Stimulated activated naive B cell treated with anti-CD40 and anti-IgM and Interleukin-4, amounts not matched to agents 10 μg/mL and 1 μg/mL and 100 μg/mL, for 72 hours (primary cell): Measurements from ENCODE around the gene TMEM191B.
A peak's percentile ranks its signal among the peaks of the same experiment; 100 is the strongest.
"Not testable (repeated sequence)": the region's sequence is repeated elsewhere in the genome, so short reads cannot be mapped to it uniquely, and the experiment has no call there.

Experiments
- ATAC-seq, 2 donors: fragments of 150-1000 bp; cut with Tn5 transposase; replicated peaks; 2 replicates each; pipeline ENCODE4 v1.10.0; 2021; ENCODE audit warnings: moderate library complexity in 1 of 2
- DNase-seq: peaks from one replicate; pipeline ENCODE4 v3.0.0; 2021
- H3K27ac Mint-ChIP-seq: one replicate; pipeline ENCODE4 v1.8.0; 2022; ENCODE audit warnings: mild to moderate bottlenecking, mixed read lengths
- H3K27me3 Mint-ChIP-seq, 2 donors: one replicate each; pipeline ENCODE4 v1.8.0; 2022; ENCODE audit warnings: mixed read lengths in 2 of 2
- H3K36me3 Mint-ChIP-seq, 2 donors: one replicate each; pipeline ENCODE4 v1.8.0; 2022; ENCODE audit warnings: mixed read lengths in 2 of 2, mild to moderate bottlenecking in 1 of 2
- H3K4me1 Mint-ChIP-seq, 2 donors: one replicate each; pipeline ENCODE4 v1.8.0; 2022; ENCODE audit warnings: mixed read lengths in 2 of 2, mild to moderate bottlenecking in 1 of 2
- H3K4me3 Mint-ChIP-seq, 2 donors: one replicate each; pipeline ENCODE4 v1.8.0; 2022; ENCODE audit warnings: mild to moderate bottlenecking in 2 of 2, mixed read lengths in 2 of 2, moderate library complexity in 1 of 2
- H3K9me3 Mint-ChIP-seq, 2 donors: one replicate each; pipeline ENCODE4 v1.8.0; 2022; ENCODE audit warnings: mixed read lengths in 2 of 2, mild to moderate bottlenecking in 1 of 2

The TMEM191B gene

DNA sequence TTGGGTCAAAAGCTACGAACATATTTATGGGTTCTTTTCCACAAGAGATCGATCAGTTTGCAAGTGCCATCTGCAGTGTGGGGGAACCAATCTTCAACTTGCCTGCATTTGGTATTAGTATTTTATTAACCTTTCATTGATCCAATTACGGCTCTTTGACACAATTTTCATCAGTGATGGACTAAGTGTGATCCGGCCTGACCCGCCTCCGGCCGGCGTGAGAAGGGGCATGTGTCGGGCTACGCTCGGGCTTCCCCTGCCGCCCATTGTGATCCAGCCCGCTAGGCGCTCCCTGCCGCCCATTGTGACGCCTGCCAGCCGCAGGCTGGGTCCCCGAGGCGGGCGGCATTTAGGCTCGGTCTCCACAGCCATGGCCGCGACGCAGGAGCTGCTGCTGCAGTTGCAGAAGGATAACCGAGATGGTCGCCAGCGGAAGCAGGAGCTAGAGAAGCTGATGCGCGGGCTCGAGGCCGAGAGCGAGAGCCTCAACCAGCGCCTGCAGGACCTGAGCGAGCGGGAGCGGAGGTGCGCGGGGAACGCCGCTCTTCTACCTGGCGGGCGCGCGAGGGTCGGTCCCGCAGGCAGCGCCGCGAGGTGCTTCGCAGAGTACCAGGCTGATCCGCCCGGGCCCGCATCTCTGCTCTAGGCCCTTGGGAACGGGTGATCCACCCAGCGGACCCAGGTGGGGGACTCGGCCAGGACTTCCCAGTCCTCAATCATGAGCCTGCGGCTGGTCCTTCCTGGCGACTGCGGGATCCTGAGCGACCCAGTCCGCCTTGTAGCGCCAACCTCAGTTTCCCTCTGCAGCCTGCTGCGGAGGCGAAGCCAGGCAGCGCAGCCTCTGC lies at the start of gene TMEM191B:
TMEM191B (plus strand) TSS at position 51 of the 845 bp plus-strand sequence; CDS start at position 230, 179 bp downstream.
- peak within 1 kb of the TSS in 1 of 2 donors; percentile 72 for H3K4me3 Mint-ChIP-seq
- H3K9me3 Mint-ChIP-seq, H3K4me1 Mint-ChIP-seq, H3K36me3 Mint-ChIP-seq, H3K27me3 Mint-ChIP-seq, H3K27ac Mint-ChIP-seq, DNase-seq: not testable (repeated sequence)
- ATAC-seq, result peak; percentile 21 to 33

DNA sequence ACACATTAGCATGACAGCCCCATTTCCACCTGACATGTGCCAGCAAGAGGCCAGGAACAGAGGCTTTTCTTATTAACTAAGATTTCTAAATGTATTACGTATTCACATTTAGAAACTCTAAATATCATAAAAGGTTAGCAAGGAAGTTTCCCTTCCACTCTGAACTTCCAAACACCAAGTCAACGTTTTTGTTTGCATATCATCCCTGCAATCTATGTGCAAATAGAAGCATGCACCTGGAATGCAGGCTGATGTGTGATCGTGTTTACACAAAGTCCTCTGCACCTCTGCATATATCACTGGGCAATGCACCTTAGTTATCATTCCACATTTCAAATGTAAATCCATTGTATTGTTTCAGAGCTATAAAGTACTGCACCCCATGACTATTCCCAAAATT lies 31.4 kb upstream of the TMEM191B start:
- H3K27ac Mint-ChIP-seq, H3K36me3 Mint-ChIP-seq, DNase-seq, H3K9me3 Mint-ChIP-seq, H3K4me1 Mint-ChIP-seq, H3K4me3 Mint-ChIP-seq, ATAC-seq, H3K27me3 Mint-ChIP-seq: not testable (repeated sequence)

DNA sequence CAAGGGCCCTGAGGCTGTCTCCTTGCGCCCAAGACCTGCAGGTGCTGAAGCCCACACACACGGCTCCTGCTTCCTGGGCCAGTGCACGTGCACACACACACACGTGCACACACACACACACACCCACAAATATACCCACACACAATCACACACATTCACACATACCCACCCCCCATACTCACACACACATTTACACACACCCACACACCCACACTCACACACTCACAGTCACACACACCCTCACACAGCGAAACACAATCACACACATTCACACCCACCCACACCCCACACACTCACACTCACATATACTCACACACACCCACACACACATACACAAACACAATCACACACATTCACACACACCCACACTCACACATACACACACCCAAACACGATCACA lies 16.3 kb upstream of the TMEM191B start:
- H3K9me3 Mint-ChIP-seq, H3K36me3 Mint-ChIP-seq, DNase-seq, H3K4me1 Mint-ChIP-seq, H3K27ac Mint-ChIP-seq, H3K4me3 Mint-ChIP-seq, ATAC-seq, H3K27me3 Mint-ChIP-seq: not testable (repeated sequence)

DNA sequence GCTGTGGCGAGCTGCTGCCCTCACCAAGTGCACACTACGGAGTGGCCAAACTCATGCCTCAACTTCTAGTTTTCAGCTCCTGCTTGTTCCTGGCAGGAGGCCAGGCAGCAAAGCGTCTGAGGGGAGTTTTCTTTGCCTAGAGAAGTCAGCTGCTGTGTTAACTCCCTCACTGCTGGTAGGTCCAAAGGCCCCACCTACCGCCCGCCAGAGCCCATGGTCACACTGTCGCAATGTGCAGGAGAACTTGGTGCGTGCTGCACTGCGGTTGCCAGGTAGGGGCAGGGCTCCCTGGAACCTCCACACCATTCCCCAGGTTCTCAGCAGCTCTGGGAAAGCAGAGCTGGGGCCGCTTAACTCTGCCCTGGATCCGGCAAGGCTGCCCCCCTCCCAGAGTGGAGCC lies 15.2 kb upstream of the TMEM191B start:
- H3K27ac Mint-ChIP-seq, DNase-seq, H3K36me3 Mint-ChIP-seq, H3K4me3 Mint-ChIP-seq, ATAC-seq, H3K27me3 Mint-ChIP-seq, H3K4me1 Mint-ChIP-seq, H3K9me3 Mint-ChIP-seq: not testable (repeated sequence)

DNA sequence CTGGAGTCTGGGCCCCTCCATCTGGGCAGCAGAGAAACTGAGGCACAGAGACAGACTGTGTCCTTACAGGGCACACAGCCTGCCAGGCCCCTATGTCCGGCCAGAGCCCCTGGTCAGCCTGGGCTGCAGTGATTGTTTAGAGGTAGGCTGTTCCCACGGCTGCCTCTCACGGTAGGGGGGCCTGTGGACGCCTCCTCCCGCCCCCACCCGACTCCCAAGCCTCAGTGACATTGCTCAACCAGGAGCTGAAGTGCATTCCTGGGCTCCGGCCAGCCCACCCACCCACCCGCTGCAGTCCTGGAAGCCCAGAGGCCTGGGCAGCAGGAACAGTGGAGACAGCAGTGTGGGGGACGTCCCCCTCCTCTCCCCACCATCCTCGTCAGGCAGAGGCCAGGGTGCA lies 14.1 kb upstream of the TMEM191B start:
- H3K9me3 Mint-ChIP-seq, result not testable (repeated sequence)

DNA sequence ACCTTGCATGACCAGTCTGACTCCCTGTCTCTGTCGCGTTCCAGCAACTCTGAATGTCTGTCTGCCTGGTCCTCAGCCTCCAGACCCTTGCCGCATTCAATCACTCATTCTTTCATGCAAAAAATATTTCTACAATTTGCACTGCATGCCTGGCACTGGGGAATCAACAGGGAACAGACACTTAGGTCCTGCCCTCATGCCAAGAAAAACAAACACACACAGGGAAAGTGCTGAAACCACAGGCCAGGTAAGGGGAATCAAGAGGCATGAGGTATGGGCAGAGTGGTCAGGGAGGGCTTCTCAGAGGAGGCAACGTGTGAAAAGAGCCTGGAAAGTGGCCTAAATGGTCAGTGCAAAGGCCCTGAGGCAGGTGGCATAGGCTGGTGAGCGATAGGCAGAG lies 9.5 kb upstream of the TMEM191B start, which contains the start of gene GGTLC3:
GGTLC3 (minus strand) TSS at position 101 of the 400 bp plus-strand sequence. CDS start 264 bp downstream, outside the sequence.
- not testable (repeated sequence) for ATAC-seq, H3K4me1 Mint-ChIP-seq, H3K36me3 Mint-ChIP-seq, H3K4me3 Mint-ChIP-seq, H3K27ac Mint-ChIP-seq, DNase-seq, H3K27me3 Mint-ChIP-seq, H3K9me3 Mint-ChIP-seq

More for the DNA sequence above, 14.1 kb upstream of the TMEM191B start:
- H3K27ac Mint-ChIP-seq, H3K4me3 Mint-ChIP-seq, H3K27me3 Mint-ChIP-seq, DNase-seq, ATAC-seq, H3K36me3 Mint-ChIP-seq, H3K4me1 Mint-ChIP-seq: not testable (repeated sequence)

DNA sequence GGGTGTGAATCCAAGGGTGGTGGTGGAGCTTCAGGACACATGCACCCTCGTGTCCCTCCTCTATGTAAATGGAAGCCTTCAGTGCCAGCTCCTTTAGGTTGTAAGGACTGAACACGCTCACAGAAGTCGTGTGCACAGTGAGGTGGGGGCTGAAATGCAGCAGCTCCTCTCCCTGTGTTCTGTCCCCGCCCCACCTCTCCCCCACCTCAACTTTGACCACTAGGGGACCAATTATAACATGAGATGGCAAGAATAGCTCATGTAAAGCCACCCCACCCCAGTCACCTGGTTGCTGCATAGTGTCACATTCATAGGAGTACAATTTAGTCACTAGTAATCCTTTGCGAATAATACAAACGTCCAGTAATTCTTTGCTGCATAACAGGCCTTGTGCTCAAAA lies 4.8 kb upstream of the TMEM191B start:
- not testable (repeated sequence) for H3K27ac Mint-ChIP-seq, H3K4me1 Mint-ChIP-seq, DNase-seq, H3K27me3 Mint-ChIP-seq, H3K4me3 Mint-ChIP-seq, H3K9me3 Mint-ChIP-seq, H3K36me3 Mint-ChIP-seq, ATAC-seq

DNA sequence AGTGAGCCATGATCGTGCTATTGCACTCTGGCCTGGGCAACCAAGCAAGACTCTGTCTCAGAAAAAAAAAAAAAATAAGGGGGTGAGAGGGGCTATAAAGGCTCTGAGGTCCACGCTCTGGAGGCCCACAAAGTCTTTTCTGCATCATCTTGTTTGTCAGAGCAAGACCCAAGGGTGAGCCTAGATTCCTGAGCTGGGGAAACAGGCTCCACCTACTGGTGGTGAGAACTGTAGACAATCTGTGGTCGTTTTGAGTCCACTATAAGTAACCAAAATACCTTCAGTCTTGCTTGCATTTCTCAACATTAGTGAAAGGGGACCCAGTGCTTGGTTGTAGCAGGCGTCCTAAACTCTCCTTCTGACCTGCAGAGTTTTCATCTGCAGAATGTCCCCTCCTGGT lies 4.3 kb upstream of the TMEM191B start:
- H3K36me3 Mint-ChIP-seq, DNase-seq, H3K9me3 Mint-ChIP-seq, H3K27ac Mint-ChIP-seq, H3K27me3 Mint-ChIP-seq, H3K4me3 Mint-ChIP-seq, H3K4me1 Mint-ChIP-seq: not testable (repeated sequence)
- peak in 1 of 2 donors; percentile 38 for ATAC-seq

DNA sequence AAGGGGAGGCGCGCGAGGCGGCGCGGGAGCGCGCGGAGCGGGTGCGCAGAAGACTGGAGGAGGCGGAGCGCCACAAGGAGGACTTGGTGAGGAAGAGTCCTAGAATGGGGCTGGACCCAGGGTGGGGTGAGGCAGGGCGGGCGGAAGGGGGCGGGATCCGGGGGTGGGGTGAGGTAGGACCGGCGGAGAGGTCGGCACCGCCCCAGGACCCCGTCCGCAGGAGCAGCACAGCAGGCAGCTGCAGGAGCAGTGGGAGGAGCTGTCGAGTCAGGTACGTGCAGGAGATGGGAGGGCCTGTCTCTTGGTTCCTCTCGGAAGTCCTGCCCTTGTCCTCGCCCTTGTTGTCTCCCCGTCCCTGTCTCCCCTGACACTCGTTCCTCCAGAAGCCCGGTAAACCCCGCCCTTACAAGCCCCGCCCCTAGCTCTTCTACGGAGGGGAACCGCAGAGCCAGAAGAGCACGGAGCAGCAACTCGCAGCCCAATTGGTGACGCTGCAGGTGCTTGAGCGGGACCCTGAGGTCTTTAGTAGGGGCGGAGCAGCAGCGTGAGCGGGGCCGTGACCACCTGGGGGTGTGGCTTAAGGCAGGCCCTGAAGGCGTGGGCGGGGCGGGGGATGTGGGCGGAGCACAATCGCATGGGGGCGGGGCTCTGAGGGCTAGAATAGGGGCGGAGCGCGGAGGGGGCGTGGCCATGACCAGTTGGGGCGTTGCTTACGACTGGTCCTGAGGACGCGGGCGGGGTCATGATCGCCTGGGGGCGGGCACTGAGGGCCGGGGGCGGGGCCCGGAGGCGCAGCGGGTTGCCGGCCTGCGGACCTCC lies 1.2 kb downstream of the TMEM191B start:
- not testable (repeated sequence) for H3K4me1 Mint-ChIP-seq, H3K9me3 Mint-ChIP-seq, H3K27me3 Mint-ChIP-seq, H3K36me3 Mint-ChIP-seq, H3K27ac Mint-ChIP-seq
- DNase-seq, result peak; percentile 69
- H3K4me3 Mint-ChIP-seq, result peak overlapping the region in 1 of 2 donors; percentile 72
- peak; percentile 83 to 85 for ATAC-seq

DNA sequence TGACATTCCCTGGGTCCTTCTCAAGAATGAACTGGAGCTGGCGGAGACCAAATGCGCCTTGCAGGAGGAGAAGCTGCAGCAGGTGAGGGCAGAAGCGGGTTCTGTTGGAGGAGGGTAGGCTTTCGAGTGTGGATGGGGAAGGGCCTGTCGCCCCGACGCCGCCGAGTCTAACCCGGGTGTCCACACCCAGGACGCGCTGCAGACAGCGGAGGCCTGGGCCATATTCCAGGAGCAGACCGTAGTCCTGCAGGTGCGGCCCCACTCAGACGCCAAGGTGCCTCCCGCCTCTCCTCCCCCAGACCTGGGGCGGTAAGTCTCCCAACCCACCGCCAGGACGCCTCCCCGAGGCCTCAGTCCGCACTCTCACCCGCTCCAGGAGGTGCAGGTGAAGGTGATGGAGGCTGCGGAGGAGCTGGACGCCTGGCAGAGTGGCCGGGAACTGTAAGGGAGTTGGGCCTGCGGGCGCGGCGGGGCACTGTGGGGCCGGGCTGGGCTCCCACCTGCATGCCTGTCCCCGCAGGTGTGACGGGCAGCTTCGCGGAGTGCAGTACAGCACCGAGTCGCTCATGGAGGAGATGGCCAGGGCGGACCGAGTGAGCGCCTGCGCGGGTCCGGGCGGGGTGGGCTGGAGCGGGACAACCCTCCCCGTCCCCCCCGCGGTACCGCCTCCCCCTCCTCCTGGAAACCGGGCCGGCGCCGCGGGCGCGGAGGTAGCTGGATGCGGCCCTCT lies 2.0 kb downstream of the TMEM191B start:
- not testable (repeated sequence) for H3K4me3 Mint-ChIP-seq, H3K4me1 Mint-ChIP-seq, H3K27ac Mint-ChIP-seq, H3K27me3 Mint-ChIP-seq, DNase-seq, H3K36me3 Mint-ChIP-seq, H3K9me3 Mint-ChIP-seq
- ATAC-seq, result peak; percentile 15 to 20

DNA sequence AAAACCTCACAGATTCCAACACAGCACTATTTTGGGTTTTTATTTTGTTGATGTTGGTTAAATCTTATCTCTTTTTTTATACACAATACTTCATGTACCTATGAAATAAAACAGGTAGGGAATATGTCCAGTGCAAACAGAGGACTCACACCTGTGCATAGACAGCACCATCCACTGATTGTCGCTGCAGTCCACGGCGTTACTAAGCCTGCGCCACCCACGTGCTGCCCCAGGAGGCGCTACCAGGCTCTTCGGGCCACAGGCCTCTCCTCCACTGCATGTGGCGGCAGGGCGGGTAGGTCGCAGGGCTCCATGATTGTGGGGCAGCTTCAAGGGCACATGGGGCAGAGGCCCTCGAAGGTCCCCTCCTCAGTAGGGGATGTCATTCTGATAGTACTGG lies 6.0 kb downstream of the TMEM191B start:
- H3K36me3 Mint-ChIP-seq, H3K27me3 Mint-ChIP-seq, H3K4me3 Mint-ChIP-seq, DNase-seq, H3K27ac Mint-ChIP-seq, ATAC-seq, H3K9me3 Mint-ChIP-seq, H3K4me1 Mint-ChIP-seq: not testable (repeated sequence)

DNA sequence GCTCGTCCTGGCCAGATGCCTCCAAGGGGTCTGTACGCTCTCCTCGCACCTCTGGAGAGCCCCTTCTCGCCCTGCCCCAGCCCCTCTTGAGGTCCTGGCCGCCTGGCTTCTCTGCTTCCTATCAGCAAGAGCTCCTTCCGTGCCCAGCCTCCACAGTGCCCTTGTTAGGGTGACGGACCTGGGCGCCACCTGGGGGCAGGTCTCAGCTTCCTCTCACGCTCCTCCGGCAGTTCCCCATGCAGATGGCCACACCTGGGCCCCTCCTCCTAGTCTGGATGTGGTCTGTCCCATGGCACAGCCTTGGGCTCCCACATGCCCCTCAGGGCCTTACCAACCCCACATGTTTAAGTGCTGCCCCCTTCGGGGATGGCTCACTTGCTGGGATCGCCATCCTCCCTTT lies 6.7 kb downstream of the TMEM191B start:
- H3K27me3 Mint-ChIP-seq, ATAC-seq, H3K4me3 Mint-ChIP-seq, H3K36me3 Mint-ChIP-seq, H3K9me3 Mint-ChIP-seq, DNase-seq, H3K4me1 Mint-ChIP-seq, H3K27ac Mint-ChIP-seq: not testable (repeated sequence)

DNA sequence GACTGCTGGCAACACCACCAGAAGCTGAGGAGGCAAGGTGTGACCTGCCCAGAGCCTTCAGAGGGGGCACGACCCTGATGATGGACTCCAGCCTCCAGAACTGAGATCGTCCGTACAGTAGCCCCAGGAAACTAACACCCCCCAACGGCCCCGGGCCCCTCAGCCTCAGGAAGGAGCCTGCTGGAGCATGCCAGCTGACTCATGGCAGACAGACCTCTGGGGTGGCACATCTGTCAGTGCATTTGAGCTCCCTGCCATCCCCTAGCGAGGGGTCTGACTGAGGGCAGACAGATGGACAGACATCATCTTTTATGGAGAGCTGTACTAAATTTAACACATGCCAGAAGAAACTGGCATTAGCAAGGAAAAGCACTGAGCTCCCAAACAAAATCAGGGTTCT lies 12.4 kb downstream of the TMEM191B start:
- not testable (repeated sequence) for DNase-seq, H3K27ac Mint-ChIP-seq, H3K9me3 Mint-ChIP-seq

DNA sequence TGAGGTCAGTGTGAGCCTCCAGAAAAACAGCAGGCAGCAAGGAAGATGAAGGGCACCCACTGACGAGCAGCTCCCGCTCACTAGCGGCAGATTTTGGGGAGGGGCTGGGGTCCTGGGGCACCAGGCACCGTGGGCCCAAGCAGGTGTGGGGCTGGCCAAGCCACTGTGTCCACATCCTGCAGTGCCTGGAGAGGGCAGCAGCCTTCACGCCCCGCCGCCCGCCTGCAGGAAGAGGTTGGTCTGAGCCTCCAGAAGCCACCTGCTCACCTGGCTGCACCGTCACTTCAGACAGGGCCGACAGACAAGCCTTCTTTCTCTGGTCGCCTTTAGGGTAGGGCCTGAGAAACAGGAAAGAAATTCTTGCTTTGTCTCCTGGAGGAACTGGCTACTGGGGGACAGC lies 15.8 kb downstream of the TMEM191B start:
- not testable (repeated sequence) for H3K36me3 Mint-ChIP-seq, H3K9me3 Mint-ChIP-seq, H3K4me1 Mint-ChIP-seq, H3K27me3 Mint-ChIP-seq, H3K27ac Mint-ChIP-seq, H3K4me3 Mint-ChIP-seq, DNase-seq
- peak in 1 of 2 donors; percentile 44 for ATAC-seq

More for the DNA sequence above, 12.4 kb downstream of the TMEM191B start:
- ATAC-seq, H3K27me3 Mint-ChIP-seq, H3K4me3 Mint-ChIP-seq, H3K4me1 Mint-ChIP-seq, H3K36me3 Mint-ChIP-seq: not testable (repeated sequence)
